GM10266 (cell line): ENCODE data around the gene ARHGEF28.

Experiments used
- DNase-seq: peaks from one replicate; pipeline ENCODE4 v3.0.0; 2012; ENCODE audit errors: extremely low spot score
- CTCF ChIP-seq: IDR thresholded peaks from 2 replicates; pipeline ENCODE4 v1.5.1; 2012; ENCODE audit warnings: mild to moderate bottlenecking, low read depth; ENCODE audit not compliant: control insufficient read depth, insufficient read depth; ENCODE audit errors: missing control alignments

Gene ARHGEF28

GRCh38 chr5:73890569-73890968 lies 264.6 kb downstream of the ARHGEF28 start:
- no peak for TF ChIP-seq CTCF
- DNase-seq = no peak

- no peak for TF ChIP-seq CTCF
- DNase-seq = no peak
Observed at GRCh38 chr5:73892218-73892617, 266.2 kb downstream of the ARHGEF28 start.

- TF ChIP-seq CTCF = no peak
- DNase-seq = no peak
Observed at GRCh38 chr5:73892806-73893205, 266.8 kb downstream of the ARHGEF28 start.

- TF ChIP-seq CTCF = no peak
- DNase-seq = no peak
Observed at GRCh38 chr5:73893813-73894212, 267.8 kb downstream of the ARHGEF28 start.

- no peak for DNase-seq
- TF ChIP-seq CTCF = no peak
Observed at GRCh38 chr5:73894860-73895259, 268.9 kb downstream of the ARHGEF28 start.

GRCh38 chr5:73895471-73895870 lies 269.5 kb downstream of the ARHGEF28 start:
- DNase-seq = no peak
- no peak for TF ChIP-seq CTCF

GRCh38 chr5:73896097-73896496 lies 270.1 kb downstream of the ARHGEF28 start:
- no peak for TF ChIP-seq CTCF
- DNase-seq = no peak

- TF ChIP-seq CTCF = no peak
- DNase-seq = no peak
Observed at GRCh38 chr5:73896668-73897067, 270.7 kb downstream of the ARHGEF28 start.
